GM10248 (cell line): ENCODE results near the gene TRAPPC14.

Experiments
- CTCF ChIA-PET: fragments of 300-600 bp; sonication (Branson Sonifier 250); formaldehyde crosslinking; extraction: SDS; loops from one replicate; lab custom pipeline; 2021; ENCODE audit warnings: antibody characterized with exemption; lab: Yijun Ruan, JAX
- POLR2A ChIA-PET: fragments of 350-650 bp; sonication (Branson Sonifier 250); formaldehyde crosslinking; extraction: SDS; loops from one replicate; lab custom pipeline; 2020; ENCODE audit warnings: antibody characterized with exemption; lab: Yijun Ruan, JAX
- DNase-seq: peaks from one replicate; pipeline ENCODE4 v3.0.0; 2012; ENCODE audit errors: extremely low spot score
- CTCF ChIP-seq: IDR thresholded peaks from 2 replicates; pipeline ENCODE4 v1.5.1; 2012; ENCODE audit warnings: mild to moderate bottlenecking, low read depth; ENCODE audit errors: extremely low read depth, missing control alignments, control extremely low read depth

TRAPPC14 gene

GRCh38 chr7:100124301-100125230 lies 34.0 kb downstream of the TRAPPC14 start:
- DNase-seq, result no peak
- ChIA-PET POLR2A (interaction anchor here (0.5 to 1.2 kb wide), 2 partner anchors 19 to 22 kb away, joined by 4 read pairs; no protein-coding TSS in a partner anchor), CTCF (interaction anchor here (0.6 to 6.3 kb wide), 11 partner anchors 8 to 345 kb away, joined by 3 to 53 read pairs (median 3); partner anchors contain the start of genes AP4M1, LAMTOR4 and MCM7)
- no peak for TF ChIP-seq CTCF

GRCh38 chr7:100122568-100122967 lies 36.0 kb downstream of the TRAPPC14 start:
- POLR2A ChIA-PET, result no interaction called here
- no peak for DNase-seq
- CTCF ChIA-PET, result interaction anchor here (0.7 to 6.3 kb wide), 3 partner anchors 10 to 100 kb away, joined by 3 to 53 read pairs (median 3); no protein-coding TSS in a partner anchor
- no peak for TF ChIP-seq CTCF

- ChIA-PET CTCF (interaction anchor here (0.7 to 6.3 kb wide), 2 partner anchors 10 to 100 kb away, joined by 3 to 53 read pairs; no protein-coding TSS in a partner anchor), POLR2A (no interaction called here)
- no peak for TF ChIP-seq CTCF
- no peak for DNase-seq
Observed at GRCh38 chr7:100122067-100122466, 36.5 kb downstream of the TRAPPC14 start.

- TF ChIP-seq CTCF, result no peak
- DNase-seq, result no peak
- ChIA-PET POLR2A (no interaction called here), CTCF (interaction anchor here (6.3 kb wide), 1 partner anchor 12 kb away, joined by 53 read pairs; no protein-coding TSS in a partner anchor)
Observed at GRCh38 chr7:100120733-100121036, 37.8 kb downstream of the TRAPPC14 start.

DNA sequence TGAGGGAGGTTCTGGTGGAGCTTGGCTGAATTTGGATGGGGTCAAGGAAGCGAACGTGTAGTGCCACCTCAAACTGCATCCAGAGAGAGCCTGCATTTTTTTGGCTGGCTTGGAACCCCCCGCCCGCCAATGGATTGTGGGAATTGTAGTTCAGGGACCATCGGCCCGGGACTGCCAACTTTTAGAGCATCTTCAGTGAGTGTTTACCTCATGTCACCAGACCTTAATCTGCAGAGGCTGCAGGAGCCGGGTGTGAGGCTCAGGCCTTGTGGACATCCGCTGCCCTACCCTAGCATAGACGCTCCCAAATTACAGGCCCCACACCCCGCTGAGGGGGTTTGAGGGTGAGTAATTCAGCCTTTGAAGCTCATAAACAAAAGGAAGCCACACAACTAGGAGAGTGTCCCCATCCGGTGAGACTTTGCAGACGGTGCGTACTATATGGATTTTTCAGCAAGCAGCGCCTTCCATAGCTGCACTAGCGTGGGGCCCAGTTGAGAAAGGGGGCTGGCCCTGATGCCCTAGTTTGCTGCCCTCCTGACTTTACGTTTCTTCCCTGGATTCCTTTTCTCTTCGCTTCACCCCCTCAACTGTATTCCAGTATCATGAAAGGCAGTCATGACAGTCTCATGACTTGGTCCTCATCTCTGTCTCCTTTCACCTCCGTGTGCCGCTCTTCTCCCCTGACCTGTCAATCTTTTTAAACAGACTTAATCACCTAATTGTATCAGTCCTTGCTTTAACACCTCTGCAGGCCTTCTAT lies 38.4 kb downstream of the TRAPPC14 start:
- CTCF ChIA-PET, result interaction anchor here (6.3 kb wide), 1 partner anchor 12 kb away, joined by 53 read pairs; no protein-coding TSS in a partner anchor
- POLR2A ChIA-PET, result no interaction called here
- TF ChIP-seq CTCF, result no peak
- DNase-seq, result no peak
